GM12874 (cell line): ENCODE measurements around the gene CLDN16.

ENCODE experiments used
- TF ChIP-seq, protein P1 (sequence below): IDR thresholded peaks from 2 replicates; pipeline ENCODE4 v1.5.1; 2011; ENCODE audit warnings: low read depth, mild to moderate bottlenecking, control low read depth, low read length, moderate library complexity; ENCODE audit not compliant: insufficient read depth

Gene CLDN16

DNA sequence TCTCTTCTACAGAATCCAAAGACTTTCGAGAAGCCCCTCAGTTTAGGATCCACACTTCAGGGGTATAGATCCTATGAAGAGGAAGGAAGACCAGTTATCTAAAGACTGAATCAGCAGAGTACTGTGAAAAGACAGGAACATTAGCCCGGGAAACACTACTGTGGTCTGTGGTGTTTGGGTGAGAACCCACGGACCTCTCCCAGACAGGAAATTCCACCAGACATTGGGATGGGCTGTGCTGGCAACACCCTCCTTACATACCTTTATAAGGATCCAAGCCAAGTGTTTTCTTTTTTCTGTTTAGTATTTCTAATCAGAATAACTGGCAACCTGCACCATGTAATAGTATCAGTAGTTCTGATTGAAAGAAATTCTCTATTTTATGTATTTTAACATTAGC lies 47.7 kb downstream of the CLDN16 start:
- TF ChIP-seq, protein P1, sequence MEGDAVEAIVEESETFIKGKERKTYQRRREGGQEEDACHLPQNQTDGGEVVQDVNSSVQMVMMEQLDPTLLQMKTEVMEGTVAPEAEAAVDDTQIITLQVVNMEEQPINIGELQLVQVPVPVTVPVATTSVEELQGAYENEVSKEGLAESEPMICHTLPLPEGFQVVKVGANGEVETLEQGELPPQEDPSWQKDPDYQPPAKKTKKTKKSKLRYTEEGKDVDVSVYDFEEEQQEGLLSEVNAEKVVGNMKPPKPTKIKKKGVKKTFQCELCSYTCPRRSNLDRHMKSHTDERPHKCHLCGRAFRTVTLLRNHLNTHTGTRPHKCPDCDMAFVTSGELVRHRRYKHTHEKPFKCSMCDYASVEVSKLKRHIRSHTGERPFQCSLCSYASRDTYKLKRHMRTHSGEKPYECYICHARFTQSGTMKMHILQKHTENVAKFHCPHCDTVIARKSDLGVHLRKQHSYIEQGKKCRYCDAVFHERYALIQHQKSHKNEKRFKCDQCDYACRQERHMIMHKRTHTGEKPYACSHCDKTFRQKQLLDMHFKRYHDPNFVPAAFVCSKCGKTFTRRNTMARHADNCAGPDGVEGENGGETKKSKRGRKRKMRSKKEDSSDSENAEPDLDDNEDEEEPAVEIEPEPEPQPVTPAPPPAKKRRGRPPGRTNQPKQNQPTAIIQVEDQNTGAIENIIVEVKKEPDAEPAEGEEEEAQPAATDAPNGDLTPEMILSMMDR: no peak

DNA sequence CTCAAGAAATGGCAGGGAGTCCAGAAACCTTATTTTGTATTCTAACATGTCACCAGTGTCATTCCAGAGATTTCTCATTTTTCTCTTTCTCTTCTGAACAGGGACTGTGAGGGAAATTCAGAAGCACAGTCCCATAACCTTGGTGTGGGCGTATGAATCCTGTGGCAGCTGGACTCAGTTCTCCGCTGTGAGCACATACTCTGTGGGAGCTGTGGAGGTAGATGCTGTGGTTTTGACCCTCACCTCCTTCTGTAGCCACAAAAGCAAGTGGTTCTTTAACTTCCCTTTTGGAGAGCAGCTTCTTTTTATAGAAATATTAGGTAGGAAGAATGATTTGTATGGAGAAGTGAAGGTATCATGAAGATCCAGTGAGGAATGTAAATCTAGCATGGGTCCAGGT lies 48.4 kb downstream of the CLDN16 start:
- TF ChIP-seq, protein P1: no peak

DNA sequence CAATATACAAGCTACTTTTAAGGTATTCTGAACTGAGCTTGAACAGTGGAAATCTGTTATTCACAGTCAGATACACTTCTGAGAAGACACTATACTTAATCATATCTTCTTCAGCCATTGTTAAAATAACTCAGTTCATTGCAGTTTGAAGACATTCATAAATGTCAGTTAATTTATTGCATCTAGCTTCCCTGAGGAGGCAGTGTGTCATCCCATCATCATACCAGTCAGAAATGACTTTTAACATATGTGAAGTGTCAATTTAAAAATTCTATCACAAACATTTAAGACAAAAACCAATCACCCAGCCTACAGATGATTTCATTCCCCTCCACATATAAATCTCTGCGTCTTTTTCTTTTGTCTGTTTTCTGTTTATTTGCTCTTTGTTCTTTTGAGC lies 54.3 kb downstream of the CLDN16 start:
- TF ChIP-seq, protein P1: no peak

DNA sequence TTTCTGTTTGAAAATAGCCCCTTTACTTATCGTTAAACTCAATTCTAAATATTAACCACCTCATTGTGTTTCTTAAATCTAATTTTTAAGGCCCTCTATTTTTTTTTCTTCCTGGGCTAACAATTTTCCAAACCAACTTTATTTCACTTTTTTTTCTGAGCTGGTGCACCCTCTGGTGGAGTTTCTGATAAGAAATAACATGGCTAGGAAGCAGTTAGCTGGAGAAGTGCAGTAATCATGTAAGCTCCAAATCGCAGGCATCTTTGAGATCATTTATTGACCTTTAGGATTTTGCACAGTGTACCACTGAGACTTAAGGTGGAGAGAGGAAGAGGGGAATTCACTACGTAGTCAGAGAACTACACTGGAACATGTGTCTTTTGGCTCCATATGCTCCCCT lies 55.3 kb downstream of the CLDN16 start:
- TF ChIP-seq, protein P1: no peak

DNA sequence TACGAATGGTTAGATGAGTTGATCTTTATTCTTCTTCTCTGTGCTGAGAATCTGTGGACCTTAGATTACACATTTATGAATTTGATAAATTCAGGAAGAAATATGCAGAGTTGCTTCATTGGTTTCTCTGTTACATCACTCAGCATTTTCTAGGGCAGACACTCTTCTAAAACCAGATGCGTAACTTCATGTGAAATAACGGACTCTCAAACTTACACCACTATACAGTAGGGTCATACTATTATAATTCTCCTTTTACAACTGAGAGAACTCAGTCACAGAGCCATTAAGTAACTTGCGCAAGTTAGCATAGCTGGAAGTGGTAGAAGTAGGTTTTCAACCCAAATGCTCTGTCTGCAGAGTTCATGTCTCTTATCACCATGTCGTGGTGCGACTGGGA lies 56.0 kb downstream of the CLDN16 start:
- TF ChIP-seq, protein P1: no peak

DNA sequence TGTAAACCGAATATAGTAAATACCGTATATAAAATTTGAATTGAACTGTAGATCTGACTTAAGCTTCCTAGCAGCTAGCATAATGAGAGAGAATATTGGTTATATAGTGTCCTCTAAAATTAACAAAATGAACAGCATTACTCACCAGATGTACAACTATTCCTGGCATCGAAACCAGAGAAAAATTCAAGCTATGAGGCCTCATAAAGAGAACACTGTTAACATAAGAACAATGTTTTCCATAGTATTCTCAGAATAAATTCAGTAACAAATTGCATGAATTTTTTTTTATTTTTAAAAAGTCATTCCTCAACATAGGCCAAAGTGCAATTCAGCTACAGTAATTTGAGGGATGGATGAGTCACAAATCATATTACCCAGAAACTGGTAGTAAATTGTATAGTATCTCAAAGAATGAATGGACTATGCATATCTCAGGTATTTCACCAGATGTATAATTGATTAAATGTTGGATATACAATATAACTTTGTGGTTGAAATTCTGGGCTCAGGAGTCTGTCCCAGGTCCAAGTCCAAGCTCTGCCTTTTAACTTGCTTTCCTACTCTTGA lies 56.7 kb downstream of the CLDN16 start:
- TF ChIP-seq, protein P1: no peak

DNA sequence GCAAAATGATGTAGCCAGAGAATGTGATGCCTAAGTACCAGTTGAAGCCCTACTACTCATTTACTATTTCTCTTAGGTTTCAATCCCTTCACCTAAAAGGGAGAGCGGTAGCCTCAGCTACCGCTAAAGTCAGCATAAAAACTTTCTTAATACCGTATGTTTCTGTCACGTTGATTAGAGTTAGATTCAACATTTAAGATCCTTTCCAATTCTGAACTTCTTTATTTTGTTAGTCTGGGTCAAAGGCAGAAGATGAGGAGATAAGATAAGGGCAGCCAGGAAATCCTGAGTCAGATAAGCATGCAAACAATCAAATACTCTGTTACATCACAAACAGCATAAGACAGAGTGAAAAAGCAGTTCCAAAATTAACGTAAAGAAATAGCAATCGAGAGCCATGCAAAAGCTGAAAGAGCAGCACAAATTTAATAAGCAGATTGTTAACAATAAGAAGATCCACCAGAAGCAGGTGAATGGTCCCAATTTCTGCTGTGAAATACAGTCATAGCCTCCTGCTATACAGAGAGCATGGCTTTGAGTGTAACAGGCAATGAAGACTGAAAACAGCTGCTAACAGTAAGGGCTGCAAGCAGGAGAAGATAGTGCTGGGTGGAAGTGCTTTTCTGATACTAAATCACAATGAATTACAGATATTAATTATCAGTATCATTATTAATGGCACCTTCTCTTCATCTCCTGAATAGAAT lies 58.8 kb downstream of the CLDN16 start:
- TF ChIP-seq, protein P1: no peak
